Measurements from ENCODE around the gene BRAT1. TPM values are rescaled to one million over a fixed set of nuclear protein-coding genes. Genes with fewer than 3 reads are reported as not detected.

BRAT1 gene
- total and polyA plus RNA-seq, 2 donors (not counting 1 experiment from before 2014, with no cell fraction given): 36.8 to 68.3 TPM

DNA sequence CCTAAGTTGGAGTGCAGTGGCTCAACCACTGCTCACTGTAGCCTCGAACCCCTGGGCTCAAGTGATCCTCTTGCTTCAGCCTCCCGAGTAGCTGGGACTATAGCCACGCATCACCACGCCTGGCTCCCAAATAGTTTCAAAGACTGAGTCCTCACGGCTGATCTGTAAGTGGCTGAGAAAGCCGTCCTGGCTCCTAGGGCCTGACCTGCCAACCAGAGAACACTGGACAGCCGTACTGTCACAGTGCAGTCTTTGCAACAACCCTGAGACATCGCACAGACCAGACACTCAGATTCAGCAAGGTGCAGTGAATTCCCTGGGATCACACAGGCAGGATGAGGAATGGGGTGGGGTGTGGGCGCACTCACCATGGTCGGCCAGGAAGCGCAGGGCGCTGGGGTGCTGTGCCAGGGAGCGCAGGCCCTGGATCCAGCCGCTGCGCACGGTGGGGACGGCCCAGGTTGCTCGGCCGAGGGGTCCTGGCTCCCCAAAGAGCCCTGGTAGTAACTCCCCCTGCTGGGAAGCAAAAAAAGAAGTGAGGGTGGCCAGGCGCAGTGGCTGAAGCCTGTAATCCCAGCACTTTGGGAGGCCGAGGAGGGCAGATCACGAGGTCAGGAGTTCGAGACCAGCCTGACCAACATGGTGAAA, 10.7 kb downstream of the BRAT1 start:
- no peak overlapping the region for H3K4me2 ChIP-seq (replicated peaks; ENCODE audit: low read depth, low read length, poor library complexity, severe bottlenecking)
- WGBS (ENCODE audit: insufficient coverage): 99% methylated on average over 20 of the region's 23 CpGs
- ATAC-seq (ENCODE audit: low read depth) (no peak), DNase-seq (no peak)
- no peak overlapping the region for H3K27ac Mint-ChIP-seq
- H2AFZ ChIP-seq (ENCODE audit: insufficient read depth, low read depth, low read length, poor library complexity, severe bottlenecking): no peak overlapping the region
- H3K4me3 Mint-ChIP-seq: no peak overlapping the region
- no peaks in the 10 kb centered on the region for H3K9me3 ChIP-seq (ENCODE audit: control extremely low read depth in 1 of 3, control insufficient read depth in 2 of 3, insufficient read depth in 1 of 3, low read length in 2 of 3)
- H3K9ac ChIP-seq (ENCODE audit: low read length): no peak overlapping the region
- H3K4me1 Mint-ChIP-seq: peaks cover 11% of the 10 kb centered on the region
- no peak overlapping the region for H3K27ac ChIP-seq (ENCODE audit: low read length in 2 of 2)
- no peaks in the 10 kb centered on the region for H3K27me3 ChIP-seq (replicated peaks in 1 of 4; ENCODE audit: control extremely low read depth in 1 of 4, control insufficient read depth in 3 of 4, insufficient read depth in 4 of 4, low read length in 3 of 4)
- H3K9me3 Mint-ChIP-seq (ENCODE audit: insufficient read depth): no peaks in the 10 kb centered on the region
- intact Hi-C loops (cut with micrococcal nuclease): no loop called here
- TF ChIP-seq EZH2 (IDR thresholded peaks at IDR 0.05; ENCODE audit: borderline replicate concordance, insufficient read depth, low read depth, low read length, poor library complexity, severe bottlenecking) (no peak), CTCF (IDR thresholded peaks at IDR 0.05) (no peak)
- no peaks in the 10 kb centered on the region for H3K27me3 Mint-ChIP-seq
- H3K79me2 ChIP-seq (ENCODE audit: control insufficient read depth, insufficient read depth, low read length): peaks cover 27% of the 10 kb centered on the region
- H3K4me3 ChIP-seq (ENCODE audit: control extremely low read depth in 1 of 5, extremely low read depth in 1 of 5, insufficient read depth in 1 of 5, low read depth in 2 of 5, low read length in 4 of 5): no peak overlapping the region
- H4K20me1 ChIP-seq (ENCODE audit: control insufficient read depth, insufficient read depth, low read length, poor library complexity, severe bottlenecking): peaks cover 6% of the 10 kb centered on the region
- H3K4me1 ChIP-seq (ENCODE audit: control insufficient read depth in 2 of 2, insufficient read depth in 2 of 2, low read length in 2 of 2): peaks cover 0 to 9% of the 10 kb centered on the region in 2 donors
- CTCF ChIA-PET: interaction anchor here (1.3 to 1.4 kb wide), 2 partner anchors 74 to 76 kb away, joined by 3 to 4 read pairs; no protein-coding TSS in a partner anchor
- POLR2A ChIA-PET: no interaction called here
- H3K36me3 ChIP-seq (replicated peaks in 1 of 2; ENCODE audit: control extremely low read depth in 1 of 2, control insufficient read depth in 1 of 2, extremely low read depth in 1 of 2, insufficient read depth in 2 of 2, low read length in 1 of 2): peaks cover 4 to 76% of the 10 kb centered on the region in 2 experiments

Data from B cell (primary cell).